Neural progenitor cell (in vitro differentiated cells): Measurements from ENCODE around the gene TRIM15. TPM values are rescaled to one million over a fixed set of nuclear protein-coding genes. Genes with fewer than 3 reads are reported as not detected.
"Not testable (repeated sequence)": the region's sequence is repeated elsewhere in the genome, so short reads cannot be mapped to it uniquely, and the experiment has no call there.

Experiments
- DNase-seq: peaks from one replicate; pipeline ENCODE4 v3.0.0-alpha.2; 2016; ENCODE audit warnings: low spot score
- H2AFZ ChIP-seq: fragments of 200-600 bp; sonication (generic); replicated peaks from 2 replicates; pipeline ENCODE4 v1.6.1; 2016; ENCODE audit warnings: antibody characterized with exemption
- H3F3A ChIP-seq: fragments of 200-600 bp; sonication (generic); 2 replicates; pipeline ENCODE4 v1.6.1; 2016; ENCODE audit warnings: antibody characterized with exemption, low read depth
- H3K27ac ChIP-seq: fragments of 200-600 bp; sonication (generic); 2 replicates; pipeline ENCODE4 v1.5.1; 2016; ENCODE audit warnings: mild to moderate bottlenecking
- H3K27me3 ChIP-seq: fragments of 200-600 bp; sonication (generic); 2 replicates; pipeline ENCODE4 v1.6.1; 2016; ENCODE audit warnings: mild to moderate bottlenecking, moderate library complexity
- H3K36me3 ChIP-seq: fragments of 200-600 bp; sonication (generic); 2 replicates; pipeline ENCODE4 v1.5.1; 2016
- H3K4me1 ChIP-seq: fragments of 200-600 bp; sonication (generic); 2 replicates; pipeline ENCODE4 v1.6.1; 2016; ENCODE audit warnings: mixed run types
- H3K4me2 ChIP-seq: fragments of 200-600 bp; sonication (generic); 2 replicates; pipeline ENCODE4 v1.6.1; 2016
- H3K4me3 ChIP-seq: fragments of 200-600 bp; sonication (generic); 2 replicates; pipeline ENCODE4 v1.5.1; 2016
- H3K79me2 ChIP-seq: fragments of 200-600 bp; sonication (generic); 2 replicates; pipeline ENCODE4 v1.6.1; 2016; ENCODE audit warnings: low read depth
- H3K9ac ChIP-seq: fragments of 200-600 bp; sonication (generic); 2 replicates; pipeline ENCODE4 v1.6.1; 2016
- H3K9me3 ChIP-seq: fragments of 200-600 bp; sonication (generic); 2 replicates; pipeline ENCODE4 v1.5.1; 2016; ENCODE audit warnings: low read depth
- H4K20me1 ChIP-seq: fragments of 200-600 bp; sonication (generic); 2 replicates; pipeline ENCODE4 v1.6.1; 2016; ENCODE audit warnings: low read depth
- H3K27ac Mint-ChIP-seq: 3 replicates; pipeline ENCODE4 v1.8.0; 2021; ENCODE audit warnings: mixed read lengths
- H3K27me3 Mint-ChIP-seq: 2 replicates; pipeline ENCODE4 v1.8.0; 2022; ENCODE audit warnings: low read depth, mild to moderate bottlenecking, inconsistent platforms, moderate library complexity, mixed read lengths; ENCODE audit not compliant: insufficient read depth
- H3K36me3 Mint-ChIP-seq: 3 replicates; pipeline ENCODE4 v1.8.0; 2021; ENCODE audit warnings: mixed read lengths
- H3K4me1 Mint-ChIP-seq: 3 replicates; pipeline ENCODE4 v1.8.0; 2021; ENCODE audit warnings: mixed read lengths
- H3K4me3 Mint-ChIP-seq: 3 replicates; pipeline ENCODE4 v1.8.0; 2021; ENCODE audit warnings: mild to moderate bottlenecking, moderate library complexity, mixed read lengths
- H3K9me3 Mint-ChIP-seq: 3 replicates; pipeline ENCODE4 v1.8.0; 2020; ENCODE audit warnings: mixed read lengths
- EZH2 ChIP-seq: fragments of 200-600 bp; sonication (generic); IDR thresholded peaks from 2 replicates; pipeline ENCODE4 v1.6.1; 2017; ENCODE audit warnings: antibody characterized with exemption, mild to moderate bottlenecking, moderate library complexity
- EZH2phosphoT487 ChIP-seq: fragments of 200-600 bp; sonication (generic); IDR thresholded peaks from 2 replicates; pipeline ENCODE4 v1.6.1; 2017; ENCODE audit warnings: antibody characterized with exemption
- total RNA-seq: library from RNA; depleted of rRNA; stranded (reverse); fragments of >200 nt; gene quantifications from 2 replicates; pipeline ENCODE4 v1.2.3, GENCODE V29; 2015; ENCODE audit warnings: low replicate concordance
- TF ChIP-seq, protein P1 (sequence below): fragments of 200-600 bp; sonication (generic); IDR thresholded peaks from 2 replicates; pipeline ENCODE4 v1.5.1; 2017; ENCODE audit warnings: antibody characterized with exemption, mild to moderate bottlenecking

The TRIM15 gene
- total RNA-seq, 1 donor from 2014 or later, result not detected

DNA sequence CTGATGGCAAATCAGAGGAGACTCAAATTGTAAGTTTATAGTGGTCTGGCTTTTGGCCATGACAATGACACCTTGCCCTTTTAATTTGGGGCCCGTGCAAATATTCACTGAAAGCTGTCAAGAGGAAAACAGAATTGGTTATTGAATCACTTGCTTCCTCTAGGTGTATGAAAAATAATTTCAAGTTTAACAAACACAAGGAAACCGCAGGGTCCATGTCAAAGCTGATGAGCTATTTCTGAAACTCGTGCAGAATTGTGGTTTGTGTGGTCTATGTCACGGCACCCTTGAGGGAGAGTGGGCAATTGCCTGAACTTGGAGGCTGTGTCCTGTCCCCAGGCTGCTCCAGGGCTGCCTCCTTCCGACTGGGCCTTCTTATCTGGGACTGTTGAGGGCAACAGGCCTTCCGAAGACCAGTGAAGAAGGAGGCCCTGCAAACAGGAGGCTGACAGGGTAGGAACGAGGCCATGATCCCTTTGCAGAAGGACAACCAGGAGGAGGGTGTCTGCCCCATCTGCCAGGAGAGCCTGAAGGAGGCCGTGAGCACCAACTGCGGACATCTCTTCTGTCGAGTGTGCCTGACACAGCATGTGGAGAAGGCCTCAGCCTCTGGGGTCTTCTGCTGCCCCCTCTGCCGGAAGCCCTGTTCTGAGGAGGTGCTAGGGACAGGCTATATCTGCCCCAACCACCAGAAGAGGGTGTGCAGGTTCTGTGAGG, 26.6 kb upstream of the TRIM15 start:
- no peaks in the 10 kb centered on the region for H3K9me3 ChIP-seq
- H3K4me2 ChIP-seq, result no peak overlapping the region
- H3K27me3 ChIP-seq, result peaks cover 64% of the 10 kb centered on the region
- no peaks in the 10 kb centered on the region for H3K4me1 ChIP-seq
- Mint-ChIP-seq H3K4me1 (no peaks in the 10 kb centered on the region), H3K27ac (no peak overlapping the region), H3K4me3 (no peak overlapping the region), H3K36me3 (no peaks in the 10 kb centered on the region), H3K27me3 (peaks cover 11% of the 10 kb centered on the region), H3K9me3 (no peaks in the 10 kb centered on the region)
- no peak for DNase-seq
- H3K9ac ChIP-seq, result no peak overlapping the region
- no peak overlapping the region for H2AFZ ChIP-seq
- TF ChIP-seq EZH2phosphoT487 (no peak), EZH2 (no peak)
- TF ChIP-seq, protein P1, sequence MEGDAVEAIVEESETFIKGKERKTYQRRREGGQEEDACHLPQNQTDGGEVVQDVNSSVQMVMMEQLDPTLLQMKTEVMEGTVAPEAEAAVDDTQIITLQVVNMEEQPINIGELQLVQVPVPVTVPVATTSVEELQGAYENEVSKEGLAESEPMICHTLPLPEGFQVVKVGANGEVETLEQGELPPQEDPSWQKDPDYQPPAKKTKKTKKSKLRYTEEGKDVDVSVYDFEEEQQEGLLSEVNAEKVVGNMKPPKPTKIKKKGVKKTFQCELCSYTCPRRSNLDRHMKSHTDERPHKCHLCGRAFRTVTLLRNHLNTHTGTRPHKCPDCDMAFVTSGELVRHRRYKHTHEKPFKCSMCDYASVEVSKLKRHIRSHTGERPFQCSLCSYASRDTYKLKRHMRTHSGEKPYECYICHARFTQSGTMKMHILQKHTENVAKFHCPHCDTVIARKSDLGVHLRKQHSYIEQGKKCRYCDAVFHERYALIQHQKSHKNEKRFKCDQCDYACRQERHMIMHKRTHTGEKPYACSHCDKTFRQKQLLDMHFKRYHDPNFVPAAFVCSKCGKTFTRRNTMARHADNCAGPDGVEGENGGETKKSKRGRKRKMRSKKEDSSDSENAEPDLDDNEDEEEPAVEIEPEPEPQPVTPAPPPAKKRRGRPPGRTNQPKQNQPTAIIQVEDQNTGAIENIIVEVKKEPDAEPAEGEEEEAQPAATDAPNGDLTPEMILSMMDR, result no peak
- no peaks in the 10 kb centered on the region for H3K36me3 ChIP-seq
- no peak overlapping the region for H3K27ac ChIP-seq
- H3F3A ChIP-seq, result no peaks in the 10 kb centered on the region
- H3K79me2 ChIP-seq, result no peaks in the 10 kb centered on the region
- no peak overlapping the region for H3K4me3 ChIP-seq
- no peaks in the 10 kb centered on the region for H4K20me1 ChIP-seq

DNA sequence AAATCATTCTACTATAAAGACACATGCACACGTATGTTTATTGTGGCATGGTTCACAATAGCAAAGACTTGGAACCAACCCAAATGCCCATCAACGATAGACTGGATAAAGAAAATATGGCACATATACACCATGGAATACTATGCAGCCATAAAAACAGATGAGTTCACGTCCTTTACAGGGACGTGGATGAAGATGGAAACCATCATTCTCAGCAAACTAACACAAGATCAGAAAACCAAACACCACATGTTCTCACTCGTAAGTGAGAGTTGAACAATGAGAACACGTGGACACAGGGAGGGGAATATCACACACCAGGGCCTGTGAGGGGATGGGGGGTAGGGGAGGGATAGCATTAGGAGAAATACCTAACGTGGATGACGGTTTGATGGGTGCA, 23.1 kb upstream of the TRIM15 start:
- H3K4me3 Mint-ChIP-seq, H3K36me3 Mint-ChIP-seq, H3K9ac ChIP-seq, H3K4me3 ChIP-seq, H3K4me1 Mint-ChIP-seq, H4K20me1 ChIP-seq, H3K9me3 ChIP-seq, H3K36me3 ChIP-seq, H3F3A ChIP-seq, H3K4me1 ChIP-seq, H3K79me2 ChIP-seq, H3K27ac Mint-ChIP-seq, H2AFZ ChIP-seq, H3K27ac ChIP-seq, DNase-seq, H3K9me3 Mint-ChIP-seq, H3K4me2 ChIP-seq: not testable (repeated sequence)
- peaks cover 54% of the 10 kb centered on the region for H3K27me3 ChIP-seq
- H3K27me3 Mint-ChIP-seq, result peaks cover 15% of the 10 kb centered on the region

DNA sequence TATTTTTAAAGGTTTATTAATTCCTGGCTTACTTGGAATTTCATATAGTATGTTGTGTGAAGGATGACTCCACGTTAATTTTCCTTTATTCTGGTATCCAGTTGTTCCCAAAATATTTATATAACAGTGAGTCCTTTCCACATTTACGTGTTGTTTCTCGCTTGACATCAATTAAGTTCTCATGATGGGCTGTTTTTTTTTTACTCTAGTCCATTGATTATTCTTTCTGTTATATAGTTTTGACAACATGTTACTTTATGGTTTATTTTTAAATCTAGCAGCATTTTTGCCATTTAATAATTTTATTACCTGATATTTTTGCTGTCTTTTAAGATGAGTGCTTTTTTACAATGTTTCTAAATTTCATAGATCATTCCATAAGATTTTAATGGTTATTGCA, 20.7 kb upstream of the TRIM15 start:
- H4K20me1 ChIP-seq, result no peaks in the 10 kb centered on the region
- no peaks in the 10 kb centered on the region for H3K4me1 Mint-ChIP-seq
- peaks cover 52% of the 10 kb centered on the region for H3K27me3 ChIP-seq
- H3K9ac ChIP-seq, result no peak overlapping the region
- H3K36me3 ChIP-seq, result no peaks in the 10 kb centered on the region
- no peak overlapping the region for H3K27ac Mint-ChIP-seq
- H2AFZ ChIP-seq, result no peak overlapping the region
- no peak overlapping the region for H3K4me3 Mint-ChIP-seq
- H3K9me3 ChIP-seq, result no peaks in the 10 kb centered on the region
- peaks cover 10% of the 10 kb centered on the region for H3K27me3 Mint-ChIP-seq
- no peaks in the 10 kb centered on the region for H3K79me2 ChIP-seq
- H3K4me2 ChIP-seq, result no peak overlapping the region
- H3K4me1 ChIP-seq, result no peaks in the 10 kb centered on the region
- no peaks in the 10 kb centered on the region for H3F3A ChIP-seq
- H3K36me3 Mint-ChIP-seq, result no peaks in the 10 kb centered on the region
- no peak for DNase-seq
- no peaks in the 10 kb centered on the region for H3K9me3 Mint-ChIP-seq
- TF ChIP-seq EZH2, result no peak
- TF ChIP-seq, protein P1, result no peak
- no peak for TF ChIP-seq EZH2phosphoT487
- no peak overlapping the region for H3K27ac ChIP-seq
- no peak overlapping the region for H3K4me3 ChIP-seq

DNA sequence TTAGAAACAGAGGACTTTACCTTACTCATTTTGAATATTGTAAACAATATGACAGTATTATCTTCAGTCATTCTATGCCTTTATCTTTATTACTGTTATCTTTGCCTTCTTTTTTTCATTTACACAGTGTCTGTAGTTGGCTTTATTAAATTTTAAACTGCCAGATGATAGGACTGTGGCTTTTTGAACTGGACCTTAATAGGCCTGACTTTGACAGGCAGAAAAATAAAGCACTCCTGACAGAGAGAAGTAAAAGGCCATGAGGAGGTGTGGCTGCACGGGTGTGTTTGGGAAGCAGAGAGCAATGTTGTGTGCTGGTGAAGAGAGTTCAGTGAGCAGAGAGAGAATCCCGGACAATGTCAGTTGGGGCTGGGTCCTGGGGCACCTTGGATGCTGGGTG, 19.6 kb upstream of the TRIM15 start:
- H3K36me3 Mint-ChIP-seq, result no peaks in the 10 kb centered on the region
- no peak overlapping the region for H3K4me3 Mint-ChIP-seq
- peaks cover 41% of the 10 kb centered on the region for H3K27me3 ChIP-seq
- H3K27ac Mint-ChIP-seq, result no peak overlapping the region
- H3K79me2 ChIP-seq, result no peaks in the 10 kb centered on the region
- H3K4me1 Mint-ChIP-seq, result no peaks in the 10 kb centered on the region
- H3K9me3 ChIP-seq, result no peaks in the 10 kb centered on the region
- no peaks in the 10 kb centered on the region for H3K4me1 ChIP-seq
- TF ChIP-seq, protein P1, result no peak
- no peak for TF ChIP-seq EZH2
- TF ChIP-seq EZH2phosphoT487, result no peak
- no peak overlapping the region for H3K9ac ChIP-seq
- no peaks in the 10 kb centered on the region for H3K36me3 ChIP-seq
- H2AFZ ChIP-seq, result no peak overlapping the region
- DNase-seq, result no peak
- no peaks in the 10 kb centered on the region for H3F3A ChIP-seq
- no peaks in the 10 kb centered on the region for H4K20me1 ChIP-seq
- H3K4me3 ChIP-seq, result no peak overlapping the region
- no peak overlapping the region for H3K27ac ChIP-seq
- peaks cover 10% of the 10 kb centered on the region for H3K27me3 Mint-ChIP-seq
- H3K9me3 Mint-ChIP-seq, result no peaks in the 10 kb centered on the region
- H3K4me2 ChIP-seq, result no peak overlapping the region
